ENCODE results near the gene AR. TPM values are rescaled to one million over a fixed set of nuclear protein-coding genes. Genes with fewer than 3 reads are reported as not detected.

Gene AR
- total and polyA plus RNA-seq, 7 donors = under 0.01 to 9.1 (median 5.4) TPM; not detected in 1

DNA sequence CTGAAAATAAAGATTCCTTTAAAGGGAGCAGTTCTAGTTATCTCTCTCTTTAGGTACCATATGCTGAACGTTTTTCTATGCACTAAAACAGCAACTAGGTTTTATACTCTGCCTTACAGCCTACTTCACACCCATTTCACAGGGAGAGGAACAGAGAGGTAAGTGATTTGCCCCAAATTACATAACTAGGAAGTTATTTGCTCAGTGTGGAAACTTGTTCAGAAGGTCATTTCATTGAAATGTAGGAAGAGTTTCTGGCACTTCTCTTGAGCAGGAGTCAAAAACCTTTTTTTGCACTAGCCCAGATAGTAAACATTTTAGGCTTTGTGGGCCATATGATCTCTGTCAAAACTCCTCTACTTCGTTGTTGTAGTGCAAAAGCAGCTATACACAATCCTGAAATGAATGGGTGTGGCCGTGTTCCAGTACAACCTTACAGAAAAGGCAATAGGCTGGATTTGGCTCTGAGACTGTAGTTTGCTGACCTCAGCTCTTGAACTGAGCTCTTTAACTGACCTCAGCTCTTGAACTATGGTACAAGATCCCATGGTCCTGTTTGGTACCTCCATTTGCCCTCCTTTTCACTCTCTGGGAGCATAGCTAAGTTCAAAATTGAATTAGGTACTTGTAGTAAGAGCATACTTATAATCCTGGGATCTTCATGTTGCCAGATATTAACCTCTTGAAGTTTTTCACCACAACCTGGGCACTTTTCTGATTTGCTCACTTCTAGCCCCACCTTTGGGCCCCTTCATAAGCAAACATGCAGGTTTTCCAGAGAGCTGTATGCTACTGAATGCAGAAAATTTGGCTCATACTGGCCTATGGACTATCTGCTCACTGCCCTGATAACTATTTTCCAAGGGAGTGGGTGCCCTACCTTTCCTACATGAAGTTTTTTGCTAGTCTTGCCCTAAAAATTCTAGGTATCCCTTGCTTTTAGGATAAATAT is 53.3 kb downstream of the AR start:
- no peaks in the 10 kb centered on the region for H3K9me3 ChIP-seq
- H3K36me3 ChIP-seq = no peaks in the 10 kb centered on the region
- TF ChIP-seq POLR2A (IDR thresholded peaks at IDR 0.05) (no peak), EP300 (IDR thresholded peaks at IDR 0.05) (no peak), POLR2AphosphoS5 (IDR thresholded peaks at IDR 0.05) (no peak)
- TF ChIP-seq, protein P1, sequence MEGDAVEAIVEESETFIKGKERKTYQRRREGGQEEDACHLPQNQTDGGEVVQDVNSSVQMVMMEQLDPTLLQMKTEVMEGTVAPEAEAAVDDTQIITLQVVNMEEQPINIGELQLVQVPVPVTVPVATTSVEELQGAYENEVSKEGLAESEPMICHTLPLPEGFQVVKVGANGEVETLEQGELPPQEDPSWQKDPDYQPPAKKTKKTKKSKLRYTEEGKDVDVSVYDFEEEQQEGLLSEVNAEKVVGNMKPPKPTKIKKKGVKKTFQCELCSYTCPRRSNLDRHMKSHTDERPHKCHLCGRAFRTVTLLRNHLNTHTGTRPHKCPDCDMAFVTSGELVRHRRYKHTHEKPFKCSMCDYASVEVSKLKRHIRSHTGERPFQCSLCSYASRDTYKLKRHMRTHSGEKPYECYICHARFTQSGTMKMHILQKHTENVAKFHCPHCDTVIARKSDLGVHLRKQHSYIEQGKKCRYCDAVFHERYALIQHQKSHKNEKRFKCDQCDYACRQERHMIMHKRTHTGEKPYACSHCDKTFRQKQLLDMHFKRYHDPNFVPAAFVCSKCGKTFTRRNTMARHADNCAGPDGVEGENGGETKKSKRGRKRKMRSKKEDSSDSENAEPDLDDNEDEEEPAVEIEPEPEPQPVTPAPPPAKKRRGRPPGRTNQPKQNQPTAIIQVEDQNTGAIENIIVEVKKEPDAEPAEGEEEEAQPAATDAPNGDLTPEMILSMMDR (IDR thresholded peaks at IDR 0.05) = no peak
- H3K4me3 ChIP-seq = no peak overlapping the region
- intact Hi-C loops (cut with DNase I) = no loop called here
- DNase-seq = no peak
- 25 to 65% methylated on average over 3 of the region's 3 CpGs for WGBS, 2 donors
- no peaks in the 10 kb centered on the region for H3K4me1 ChIP-seq
- no peaks in the 10 kb centered on the region for H3K27me3 ChIP-seq
- H3K27ac ChIP-seq = no peak overlapping the region

- no peaks in the 10 kb centered on the region for H3K27me3 ChIP-seq
- intact Hi-C loops (cut with DNase I) = no loop called here
- no peaks in the 10 kb centered on the region for H3K4me1 ChIP-seq
- H3K9me3 ChIP-seq = no peaks in the 10 kb centered on the region
- H3K27ac ChIP-seq = no peak overlapping the region
- DNase-seq = no peak
- H3K36me3 ChIP-seq = no peaks in the 10 kb centered on the region
- TF ChIP-seq POLR2AphosphoS5 (IDR thresholded peaks at IDR 0.05) (no peak), POLR2A (IDR thresholded peaks at IDR 0.05) (no peak), EP300 (IDR thresholded peaks at IDR 0.05) (no peak)
- TF ChIP-seq, protein P1 (IDR thresholded peaks at IDR 0.05) = no peak
- WGBS, 2 donors = 93 to 96% methylated on average over 3 of the region's 3 CpGs
- H3K4me3 ChIP-seq = no peak overlapping the region
Measured at GRCh38 chrX:67599532-67599931, 55.7 kb downstream of the AR start.

- Histone ChIP-seq H3K4me3 (no peak overlapping the region), H3K36me3 (no peaks in the 10 kb centered on the region), H3K4me1 (peaks cover 0 to 3% (median 0%) of the 10 kb centered on the region in 4 donors), H3K27me3 (no peaks in the 10 kb centered on the region), H3K9me3 (no peaks in the 10 kb centered on the region), H3K27ac (no peak overlapping the region)
- intact Hi-C loops (cut with DNase I) = no loop called here
- TF ChIP-seq, protein P1 (IDR thresholded peaks at IDR 0.05) = no peak
- TF ChIP-seq EP300 (IDR thresholded peaks at IDR 0.05) = no peak
- TF ChIP-seq POLR2AphosphoS5 (IDR thresholded peaks at IDR 0.05) = no peak
- no peak for TF ChIP-seq POLR2A (IDR thresholded peaks at IDR 0.05)
- DNase-seq = no peak
- WGBS, 2 donors = 65 to 84% methylated on average over 1 of the region's 1 CpG
Measured at GRCh38 chrX:67601771-67602170, 58.0 kb downstream of the AR start.

DNA sequence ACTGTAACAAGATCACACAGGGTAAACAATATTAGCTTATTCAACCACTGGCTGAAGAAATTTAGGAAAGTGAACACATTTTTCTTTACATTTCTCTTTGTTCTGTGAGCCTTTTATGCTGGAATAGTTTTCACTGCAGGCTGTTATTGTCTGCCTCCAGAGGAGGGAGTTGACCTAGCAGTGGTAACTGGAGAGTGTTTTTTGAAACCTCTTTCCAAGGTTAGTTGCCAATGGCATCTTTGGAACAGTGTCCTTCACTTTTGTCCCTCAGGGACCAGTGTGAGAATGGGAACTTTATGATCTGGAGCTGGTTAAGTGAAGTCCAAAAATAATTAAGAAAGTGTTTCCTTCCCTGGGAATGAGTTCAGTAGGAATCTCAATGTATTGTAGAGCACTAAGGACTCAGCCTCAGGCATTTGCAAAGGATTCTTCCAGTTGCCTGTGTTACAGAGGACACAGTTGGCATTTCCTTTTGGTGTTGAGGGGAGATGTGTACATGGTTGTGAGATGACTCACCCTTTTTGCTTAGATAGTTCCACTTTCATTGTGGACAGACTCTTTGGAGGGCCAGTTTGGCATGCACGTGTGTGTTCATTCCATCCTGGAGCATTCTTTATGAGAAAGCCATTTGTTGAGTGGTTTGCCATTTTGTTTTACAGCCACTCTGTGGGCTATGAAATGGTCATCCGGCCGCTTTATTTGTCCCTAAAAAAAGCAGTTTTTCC is 61.3 kb downstream of the AR start:
- Histone ChIP-seq H3K27me3 (no peaks in the 10 kb centered on the region), H3K9me3 (no peaks in the 10 kb centered on the region), H3K4me3 (no peak overlapping the region), H3K4me1 (peaks cover 0 to 3% (median 0%) of the 10 kb centered on the region in 4 donors), H3K36me3 (no peaks in the 10 kb centered on the region), H3K27ac (peak overlapping the region in 1 of 4 donors; percentile 2)
- TF ChIP-seq POLR2A (IDR thresholded peaks at IDR 0.05) (no peak), POLR2AphosphoS5 (IDR thresholded peaks at IDR 0.05) (no peak), EP300 (IDR thresholded peaks at IDR 0.05) (no peak)
- TF ChIP-seq, protein P1 (IDR thresholded peaks at IDR 0.05) = no peak
- WGBS, 2 donors = 64 to 82% methylated on average over 3 of the region's 3 CpGs
- intact Hi-C loops (cut with DNase I) = no loop called here
- DNase-seq = no peak

Data from sigmoid colon (tissue), 7 donors.